ENCODE data around the gene PCSK6. TPM values are rescaled to one million over a fixed set of nuclear protein-coding genes. Genes with fewer than 3 reads are reported as not detected.

The PCSK6 gene
- total RNA-seq, 1 donor from 2014 or later, result 15.0 TPM

- DNase-seq (ENCODE audit: low spot score), result no peak
Measured at GRCh38 chr15:101399431-101399830, 90.1 kb downstream of the PCSK6 start.

- DNase-seq (ENCODE audit: low spot score), result no peak
Measured at GRCh38 chr15:101398247-101398646, 91.3 kb downstream of the PCSK6 start.

- no peak for DNase-seq (ENCODE audit: low spot score)
Measured at GRCh38 chr15:101397521-101398003, 91.9 kb downstream of the PCSK6 start.

DNA sequence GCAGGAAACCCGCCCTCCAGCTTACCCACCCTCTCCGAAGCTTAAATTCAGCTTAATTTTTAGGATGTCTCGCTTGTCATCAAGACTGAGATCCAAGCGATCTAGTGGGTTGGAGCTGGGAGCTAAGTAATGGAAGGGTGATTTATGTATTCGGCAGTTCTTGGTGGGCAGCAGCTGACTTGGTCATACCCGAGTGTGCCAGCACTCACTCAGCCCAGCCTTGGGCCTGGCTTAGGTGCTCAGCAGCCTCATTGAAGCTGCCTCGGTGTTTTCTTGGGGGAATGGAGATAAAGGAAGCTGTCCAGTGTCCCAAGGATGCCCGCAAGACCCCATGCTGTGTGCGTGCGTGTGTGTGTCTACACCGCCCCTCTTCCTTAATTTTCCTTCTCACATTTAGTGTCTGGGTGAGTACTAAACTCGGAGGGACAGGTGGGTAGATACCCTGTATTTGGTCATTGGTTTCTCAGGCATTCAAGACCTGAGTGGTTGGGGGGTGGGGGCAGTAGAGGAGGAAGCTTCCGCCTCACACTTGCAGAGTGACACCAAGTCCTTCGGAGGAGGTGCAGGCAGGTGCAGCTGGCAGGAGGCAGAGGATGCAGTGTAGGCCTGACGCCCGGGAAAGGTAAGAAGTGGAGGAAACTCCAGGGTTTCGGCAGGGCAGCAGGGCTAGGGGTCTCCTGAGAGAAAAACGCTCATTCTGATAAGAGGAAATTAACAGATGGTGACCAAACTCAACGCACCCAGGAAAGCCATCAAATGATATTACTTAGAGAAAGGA is 92.8 kb downstream of the PCSK6 start:
- no peak for DNase-seq (ENCODE audit: low spot score)

DNA sequence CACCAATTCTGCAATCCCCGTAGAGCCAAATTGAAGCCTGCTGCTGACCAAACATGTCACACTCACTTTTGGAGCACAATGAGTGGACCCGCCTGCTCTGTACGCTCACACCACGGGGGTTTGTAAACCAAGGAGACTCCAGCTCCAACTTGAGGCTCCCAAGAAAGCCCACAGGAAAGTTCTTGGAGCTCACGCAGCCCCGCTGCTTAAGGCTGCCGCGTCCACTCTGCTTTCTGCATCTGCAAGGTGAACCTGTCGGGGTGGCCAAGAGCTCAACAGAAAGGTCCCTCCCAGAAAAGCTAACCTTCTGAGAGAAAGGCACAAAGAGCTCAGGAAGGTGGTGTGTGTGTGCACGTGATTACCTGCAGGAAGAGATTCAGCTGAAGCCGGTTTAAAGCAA is 94.9 kb downstream of the PCSK6 start:
- no peak for DNase-seq (ENCODE audit: low spot score)

- DNase-seq (ENCODE audit: low spot score), result no peak
Measured at GRCh38 chr15:101394056-101394630, 95.4 kb downstream of the PCSK6 start.

DNA sequence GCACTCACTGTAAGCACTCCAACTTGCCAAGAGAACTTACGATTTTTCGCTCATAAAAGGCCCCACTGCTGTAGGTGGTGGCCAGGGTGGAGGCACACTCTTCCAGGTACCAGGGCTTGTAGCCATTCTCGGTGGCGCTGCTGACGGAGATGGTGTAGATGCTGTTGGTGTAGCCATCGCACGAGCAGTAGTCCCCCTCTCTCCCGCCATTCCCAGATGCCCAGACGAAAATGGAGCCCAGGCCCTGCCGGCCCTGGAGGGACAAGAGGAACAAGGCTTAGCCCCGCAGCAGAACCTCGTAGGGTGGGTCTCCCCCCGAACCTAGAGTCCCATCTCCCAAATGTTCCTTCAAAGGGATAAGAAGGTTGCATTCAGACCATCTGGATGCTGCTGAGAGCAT is 96.3 kb downstream of the PCSK6 start:
- DNase-seq (ENCODE audit: low spot score), result no peak

- no peak for DNase-seq (ENCODE audit: low spot score)
Measured at GRCh38 chr15:101391981-101392640, 97.4 kb downstream of the PCSK6 start.

GRCh38 chr15:101391431-101391830 is 98.1 kb downstream of the PCSK6 start:
- no peak for DNase-seq (ENCODE audit: low spot score)

- DNase-seq (ENCODE audit: low spot score), result no peak
Measured at GRCh38 chr15:101390462-101390861, 99.0 kb downstream of the PCSK6 start.

GRCh38 chr15:101390060-101390459 is 99.4 kb downstream of the PCSK6 start:
- no peak for DNase-seq (ENCODE audit: low spot score)

DNA sequence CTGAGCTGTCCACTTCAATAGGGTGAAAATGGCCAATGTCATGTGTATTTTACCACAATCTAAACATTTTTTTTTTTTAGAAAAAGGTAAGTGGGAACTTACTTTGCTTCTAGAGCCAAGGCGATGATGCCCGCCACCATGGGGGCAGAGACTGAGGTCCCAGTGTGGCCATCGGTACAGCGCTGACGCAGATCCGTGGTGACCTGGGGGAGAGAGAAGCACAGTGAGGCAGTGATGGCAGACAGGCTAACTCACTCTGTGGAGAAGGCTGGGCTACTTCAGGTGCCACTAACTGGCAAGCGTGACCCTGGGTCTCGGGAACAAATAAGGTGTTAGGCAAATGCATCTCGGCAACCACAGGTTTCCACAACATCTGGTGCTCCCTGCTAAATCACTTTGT is 100.1 kb downstream of the PCSK6 start:
- DNase-seq (ENCODE audit: low spot score), result no peak

- DNase-seq (ENCODE audit: low spot score), result no peak
Measured at GRCh38 chr15:101388046-101388445, 101.5 kb downstream of the PCSK6 start.

DNA sequence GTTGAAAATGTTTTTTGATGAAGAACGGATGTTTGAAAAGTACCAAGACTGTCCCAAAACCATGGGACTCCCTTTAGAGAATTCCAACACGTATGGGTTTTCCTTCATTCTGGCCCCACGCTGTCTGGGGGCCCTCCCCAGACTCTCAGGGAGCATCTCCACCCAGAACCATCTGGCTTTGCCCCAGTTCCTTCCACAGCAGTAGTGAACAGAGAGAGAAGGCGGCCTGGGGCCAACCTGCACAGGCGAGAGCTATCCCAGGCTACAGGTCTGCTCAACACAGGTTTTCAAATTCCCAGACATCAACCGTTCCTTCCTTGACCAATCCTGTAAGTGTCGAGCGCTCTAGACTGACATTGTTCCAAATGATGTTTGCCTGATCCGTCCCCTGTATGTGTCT is 101.9 kb downstream of the PCSK6 start:
- DNase-seq (ENCODE audit: low spot score), result no peak

- DNase-seq (ENCODE audit: low spot score), result no peak
Measured at GRCh38 chr15:101386967-101387366, 102.5 kb downstream of the PCSK6 start.

- no peak for DNase-seq (ENCODE audit: low spot score)
Measured at GRCh38 chr15:101386006-101386405, 103.5 kb downstream of the PCSK6 start.

GRCh38 chr15:101384276-101384675 is 105.2 kb downstream of the PCSK6 start:
- DNase-seq (ENCODE audit: low spot score), result no peak

DNA sequence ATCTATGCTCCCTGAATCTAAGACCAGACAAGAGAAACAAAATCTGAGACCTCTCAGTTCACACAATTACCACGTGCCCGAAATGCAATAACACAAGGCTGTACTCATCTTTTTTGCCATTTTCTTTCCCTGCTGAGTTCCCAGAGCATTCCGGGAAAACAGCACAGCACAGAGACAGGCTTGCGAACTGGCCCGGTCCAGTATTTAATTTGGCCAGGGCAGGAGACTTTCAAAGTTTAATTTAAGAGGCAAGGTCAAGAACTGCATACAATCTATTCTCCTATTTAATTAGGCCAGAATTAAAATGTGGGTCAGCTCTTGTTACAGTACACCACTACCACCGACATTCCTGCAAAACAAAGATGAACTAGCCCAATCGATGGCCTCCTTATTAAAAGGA is 107.0 kb downstream of the PCSK6 start:
- DNase-seq (ENCODE audit: low spot score), result no peak

DNA sequence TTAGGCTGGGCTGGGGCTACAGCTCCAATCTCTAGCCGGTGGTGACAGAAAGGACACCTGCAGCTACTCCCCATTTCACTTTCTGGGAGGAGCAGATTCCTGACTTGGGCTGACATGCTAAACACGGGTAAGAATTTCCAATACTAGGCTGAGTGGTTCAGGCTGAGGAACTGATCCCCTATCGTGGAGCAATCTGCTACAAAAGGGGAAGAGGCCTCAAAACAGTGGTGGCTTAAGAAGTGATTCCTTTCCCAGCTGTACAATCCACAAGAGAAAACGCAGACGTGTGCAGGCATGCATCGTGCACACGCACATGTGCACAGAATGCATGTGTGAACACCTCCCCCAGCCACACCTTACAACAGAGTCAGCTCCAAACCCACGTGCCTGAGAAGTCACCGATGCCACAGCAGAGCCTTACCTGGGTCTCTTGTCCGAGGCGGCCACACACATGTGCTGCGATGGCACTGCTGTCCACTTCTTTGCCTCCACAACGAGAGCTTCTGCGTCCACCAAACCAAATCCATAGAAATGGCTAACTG is 107.8 kb downstream of the PCSK6 start:
- DNase-seq (ENCODE audit: low spot score), result no peak

GRCh38 chr15:101380146-101380545 is 109.4 kb downstream of the PCSK6 start:
- DNase-seq (ENCODE audit: low spot score), result no peak

DNA sequence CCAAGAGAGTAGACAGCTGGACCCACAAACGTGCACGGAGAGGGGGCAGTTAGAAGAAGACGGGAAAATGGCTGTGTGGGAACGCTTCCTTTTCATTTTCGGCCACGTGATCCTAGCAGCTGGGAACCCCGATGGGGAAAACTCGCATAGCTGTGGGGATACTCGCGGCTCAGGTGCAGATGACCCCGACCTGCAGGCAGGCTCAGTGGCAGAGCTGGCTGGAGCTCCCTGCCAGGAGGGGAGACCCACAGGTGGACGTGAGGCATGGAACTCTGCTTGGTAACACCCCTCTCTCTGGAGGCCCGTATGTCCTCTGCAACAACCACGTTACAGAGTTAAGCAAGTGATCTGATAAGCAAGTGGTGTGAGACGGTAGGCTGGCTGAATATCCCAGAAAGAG is 109.9 kb downstream of the PCSK6 start:
- no peak for DNase-seq (ENCODE audit: low spot score)

DNA sequence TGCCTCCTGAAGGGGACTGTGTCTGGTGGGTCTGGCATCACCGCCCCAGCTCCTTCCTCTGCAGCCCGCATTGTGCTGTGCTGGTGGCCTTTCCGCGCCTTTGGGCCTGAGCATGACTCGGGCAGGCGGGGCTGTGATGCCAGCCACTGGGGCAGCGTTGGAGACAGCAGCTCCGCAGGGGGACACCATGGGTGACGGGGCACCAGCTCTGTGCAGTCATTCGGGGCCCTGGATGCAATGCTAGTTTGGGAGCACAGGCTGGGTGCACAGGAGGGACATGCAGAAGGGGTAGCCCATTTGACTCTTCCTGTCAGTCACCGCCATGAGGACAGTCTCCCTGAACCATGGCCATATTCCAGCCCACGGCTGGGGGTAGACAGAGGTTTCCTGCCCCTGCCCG is 110.6 kb downstream of the PCSK6 start:
- no peak for DNase-seq (ENCODE audit: low spot score)

Data from mucosa of gallbladder (tissue), 1 donor.